ENCODE data around the gene NMNAT2.

DNA sequence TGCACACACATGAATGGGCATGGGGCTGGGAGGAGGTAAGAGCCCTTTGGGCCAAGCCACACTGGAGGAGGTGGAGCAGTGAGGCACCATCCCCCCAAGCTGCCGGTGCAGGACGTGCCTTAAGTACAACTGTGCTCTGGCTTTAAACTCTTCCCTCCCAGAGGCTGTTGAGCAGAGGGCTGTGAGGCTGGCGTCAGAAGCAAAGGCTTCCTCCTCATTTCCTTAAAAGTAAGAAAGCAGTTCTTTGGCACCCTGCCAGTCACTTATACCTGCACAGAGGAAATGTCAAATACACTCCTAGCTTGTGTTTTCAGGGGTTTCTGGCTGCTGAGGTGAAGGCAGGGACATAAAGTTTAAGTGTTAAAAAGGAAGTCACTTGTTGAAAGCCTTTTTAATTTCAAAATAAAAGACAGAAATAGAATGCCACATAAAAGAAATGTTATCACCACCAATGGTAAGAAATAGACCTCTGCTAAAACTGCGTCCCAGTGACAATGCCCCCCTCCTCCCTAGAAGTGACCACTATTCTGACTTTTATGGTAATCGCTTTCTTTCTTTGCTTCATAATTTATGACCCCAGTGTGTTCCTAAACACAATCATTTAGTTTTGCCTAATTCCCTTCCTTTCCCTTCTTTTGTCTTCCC, 199.1 kb downstream of the NMNAT2 start:
- TF ChIP-seq, protein P1, sequence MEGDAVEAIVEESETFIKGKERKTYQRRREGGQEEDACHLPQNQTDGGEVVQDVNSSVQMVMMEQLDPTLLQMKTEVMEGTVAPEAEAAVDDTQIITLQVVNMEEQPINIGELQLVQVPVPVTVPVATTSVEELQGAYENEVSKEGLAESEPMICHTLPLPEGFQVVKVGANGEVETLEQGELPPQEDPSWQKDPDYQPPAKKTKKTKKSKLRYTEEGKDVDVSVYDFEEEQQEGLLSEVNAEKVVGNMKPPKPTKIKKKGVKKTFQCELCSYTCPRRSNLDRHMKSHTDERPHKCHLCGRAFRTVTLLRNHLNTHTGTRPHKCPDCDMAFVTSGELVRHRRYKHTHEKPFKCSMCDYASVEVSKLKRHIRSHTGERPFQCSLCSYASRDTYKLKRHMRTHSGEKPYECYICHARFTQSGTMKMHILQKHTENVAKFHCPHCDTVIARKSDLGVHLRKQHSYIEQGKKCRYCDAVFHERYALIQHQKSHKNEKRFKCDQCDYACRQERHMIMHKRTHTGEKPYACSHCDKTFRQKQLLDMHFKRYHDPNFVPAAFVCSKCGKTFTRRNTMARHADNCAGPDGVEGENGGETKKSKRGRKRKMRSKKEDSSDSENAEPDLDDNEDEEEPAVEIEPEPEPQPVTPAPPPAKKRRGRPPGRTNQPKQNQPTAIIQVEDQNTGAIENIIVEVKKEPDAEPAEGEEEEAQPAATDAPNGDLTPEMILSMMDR (IDR thresholded peaks at IDR 0.05): no peak
- TF ChIP-seq POLR2A (IDR thresholded peaks at IDR 0.05): no peak

Measured in body of pancreas (tissue), 4 donors.